Thyroid gland (tissue), 4 donors: ENCODE data around the gene GAS2. TPM values are rescaled to one million over a fixed set of nuclear protein-coding genes. Genes with fewer than 3 reads are reported as not detected.

Source experiments
- DNase-seq, 2 donors: peaks; one replicate each; pipeline ENCODE4 v3.0.0-alpha.2; 2019
- H3K27ac ChIP-seq, 3 donors: fragments of 200-600 bp; sonication (generic); 1 replicate in 2 of 3; 2 replicates in 1 of 3; pipeline ENCODE4 v1.5.1; 2016 to 2019; ENCODE audit warnings: mild to moderate bottlenecking in 1 of 3, moderate library complexity in 1 of 3
- H3K27me3 ChIP-seq: fragments of 200-600 bp; sonication (generic); one replicate; pipeline ENCODE4 v1.5.1; 2019
- H3K36me3 ChIP-seq, 2 donors: fragments of 200-600 bp; sonication (generic); one replicate each; pipeline ENCODE4 v1.5.1; 2016 to 2019
- H3K4me1 ChIP-seq, 2 donors: fragments of 200-600 bp; sonication (generic); one replicate each; pipeline ENCODE4 v1.5.1; 2017 to 2019
- H3K4me3 ChIP-seq, 3 donors: fragments of 200-600 bp; sonication (generic); replicated peaks in 1 of 3; 1 replicate in 2 of 3; 2 replicates in 1 of 3; pipeline ENCODE4 v1.5.1; 2016; ENCODE audit warnings: mild to moderate bottlenecking in 1 of 3
- H3K9me3 ChIP-seq: fragments of 200-600 bp; sonication (generic); one replicate; pipeline ENCODE4 v1.5.1; 2017
- POLR2A ChIP-seq, 2 donors: fragments of 450-650 bp; IDR thresholded peaks; one replicate each; pipeline ENCODE4 v1.6.1; 2017; ENCODE audit warnings: antibody characterized with exemption in 2 of 2, mild to moderate bottlenecking in 2 of 2, moderate library complexity in 1 of 2
- WGBS, 2 donors: methylation state at CpG; one replicate each; pipeline ENCODE4 v1.1.5; 2017; 5-methylcytosine and 5-hydroxymethylcytosine counted together
- intact Hi-C: fragments of 100-400 bp; cut with DNase I; formaldehyde crosslinking; loops from one replicate; pipeline ENCODE4 v1.15.1; 2023
- total RNA-seq, 4 donors: library from RNA; depleted of rRNA; stranded (reverse); fragments of >200 nt; gene quantifications; one replicate each; pipeline ENCODE4 v1.2.3, GENCODE V29; 2016
- TF ChIP-seq, protein P1 (sequence below), 6 experiments: fragments of 200-600 bp in 3 of 6; fragments of 450-650 bp in 3 of 6; sonication (generic) in 3 of 6; IDR thresholded peaks; one replicate each; pipeline ENCODE4 v1.5.1; 2016 to 2019; ENCODE audit warnings: antibody characterized with exemption in 6 of 6, mild to moderate bottlenecking in 2 of 6, inconsistent platforms in 1 of 6, moderate library complexity in 1 of 6

GAS2 gene
- total RNA-seq, 4 donors from 2014 or later, result 2.3 to 10.2 (median 4.9) TPM; not detected in 1

DNA sequence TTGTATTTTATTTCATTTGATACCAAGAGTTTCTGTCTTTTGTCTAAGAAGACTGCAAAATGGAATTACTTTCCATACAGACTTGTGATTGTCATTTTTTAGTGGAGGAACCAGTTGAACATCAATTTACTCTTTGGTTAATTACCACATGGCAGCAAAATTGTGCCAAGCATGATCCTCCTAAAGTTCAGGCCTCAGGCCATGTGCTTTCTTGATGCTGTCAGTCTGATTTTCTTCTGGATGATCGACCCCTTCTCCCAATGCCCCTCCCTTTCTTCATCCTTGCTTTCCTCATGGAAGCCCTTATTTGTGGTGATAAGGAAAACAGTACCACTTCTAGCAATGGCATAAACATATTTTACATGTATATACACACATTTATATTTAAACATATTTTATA lies 87.0 kb downstream of the GAS2 start:
- DNase-seq, result no peak
- no peak overlapping the region for H3K27ac ChIP-seq
- WGBS, 2 donors, result 70 to 82% methylated on average over 1 of the region's 1 CpG
- H3K9me3 ChIP-seq, result no peaks in the 10 kb centered on the region
- H3K36me3 ChIP-seq, result no peaks in the 10 kb centered on the region
- H3K4me3 ChIP-seq, result no peak overlapping the region
- TF ChIP-seq, protein P1, sequence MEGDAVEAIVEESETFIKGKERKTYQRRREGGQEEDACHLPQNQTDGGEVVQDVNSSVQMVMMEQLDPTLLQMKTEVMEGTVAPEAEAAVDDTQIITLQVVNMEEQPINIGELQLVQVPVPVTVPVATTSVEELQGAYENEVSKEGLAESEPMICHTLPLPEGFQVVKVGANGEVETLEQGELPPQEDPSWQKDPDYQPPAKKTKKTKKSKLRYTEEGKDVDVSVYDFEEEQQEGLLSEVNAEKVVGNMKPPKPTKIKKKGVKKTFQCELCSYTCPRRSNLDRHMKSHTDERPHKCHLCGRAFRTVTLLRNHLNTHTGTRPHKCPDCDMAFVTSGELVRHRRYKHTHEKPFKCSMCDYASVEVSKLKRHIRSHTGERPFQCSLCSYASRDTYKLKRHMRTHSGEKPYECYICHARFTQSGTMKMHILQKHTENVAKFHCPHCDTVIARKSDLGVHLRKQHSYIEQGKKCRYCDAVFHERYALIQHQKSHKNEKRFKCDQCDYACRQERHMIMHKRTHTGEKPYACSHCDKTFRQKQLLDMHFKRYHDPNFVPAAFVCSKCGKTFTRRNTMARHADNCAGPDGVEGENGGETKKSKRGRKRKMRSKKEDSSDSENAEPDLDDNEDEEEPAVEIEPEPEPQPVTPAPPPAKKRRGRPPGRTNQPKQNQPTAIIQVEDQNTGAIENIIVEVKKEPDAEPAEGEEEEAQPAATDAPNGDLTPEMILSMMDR (IDR thresholded peaks at IDR 0.05), result no peak
- no peak for TF ChIP-seq POLR2A (IDR thresholded peaks at IDR 0.05)
- no peaks in the 10 kb centered on the region for H3K27me3 ChIP-seq
- H3K4me1 ChIP-seq, result peaks cover 0 to 3% of the 10 kb centered on the region in 2 donors
- intact Hi-C loops, result no loop called here

GRCh38 chr11:22761066-22761465 lies 94.7 kb downstream of the GAS2 start:
- Histone ChIP-seq H3K4me3 (no peak overlapping the region), H3K27ac (no peak overlapping the region), H3K27me3 (no peaks in the 10 kb centered on the region), H3K36me3 (no peaks in the 10 kb centered on the region), H3K4me1 (no peaks in the 10 kb centered on the region), H3K9me3 (no peaks in the 10 kb centered on the region)
- TF ChIP-seq POLR2A (IDR thresholded peaks at IDR 0.05), result no peak
- TF ChIP-seq, protein P1 (IDR thresholded peaks at IDR 0.05), result no peak
- DNase-seq, result no peak
- intact Hi-C loops, result no loop called here
- WGBS, 2 donors, result 79 to 85% methylated on average over 1 of the region's 1 CpG

DNA sequence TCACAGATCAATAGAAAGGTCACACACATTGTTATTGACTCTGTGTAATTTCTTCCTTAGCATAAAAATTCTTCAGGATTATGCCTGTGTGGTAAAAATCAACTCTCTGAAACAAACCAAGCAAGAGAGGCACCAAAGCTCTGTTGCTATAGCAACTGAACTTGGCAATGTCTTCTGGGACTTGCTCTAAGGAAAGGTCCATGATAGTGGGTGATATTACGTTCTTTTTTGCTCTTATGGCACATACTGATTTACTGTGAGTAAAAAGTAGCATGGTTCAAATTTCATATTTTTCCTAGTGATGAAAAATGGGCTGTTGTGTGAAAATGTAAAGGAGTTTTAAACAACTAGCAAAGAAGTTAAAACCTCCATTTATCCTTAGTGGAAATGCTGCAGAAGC lies 96.8 kb downstream of the GAS2 start:
- no peak overlapping the region for H3K27ac ChIP-seq
- H3K9me3 ChIP-seq, result no peaks in the 10 kb centered on the region
- H3K27me3 ChIP-seq, result no peaks in the 10 kb centered on the region
- H3K36me3 ChIP-seq, result no peaks in the 10 kb centered on the region
- no peak for TF ChIP-seq POLR2A (IDR thresholded peaks at IDR 0.05)
- TF ChIP-seq, protein P1 (IDR thresholded peaks at IDR 0.05), result no peak
- 79 to 81% methylated on average over 1 of the region's 1 CpG for WGBS, 2 donors
- intact Hi-C loops, result no loop called here
- no peak for DNase-seq
- H3K4me1 ChIP-seq, result no peaks in the 10 kb centered on the region
- no peak overlapping the region for H3K4me3 ChIP-seq

- no peaks in the 10 kb centered on the region for H3K4me1 ChIP-seq
- 92 to 93% methylated on average over 2 of the region's 2 CpGs for WGBS, 2 donors
- no peak overlapping the region for H3K4me3 ChIP-seq
- intact Hi-C loops, result no loop called here
- H3K27ac ChIP-seq, result no peak overlapping the region
- no peak for DNase-seq
- no peaks in the 10 kb centered on the region for H3K36me3 ChIP-seq
- H3K27me3 ChIP-seq, result no peaks in the 10 kb centered on the region
- no peak for TF ChIP-seq POLR2A (IDR thresholded peaks at IDR 0.05)
- TF ChIP-seq, protein P1 (IDR thresholded peaks at IDR 0.05), result no peak
- H3K9me3 ChIP-seq, result no peaks in the 10 kb centered on the region
Measured at GRCh38 chr11:22764735-22765134, 98.3 kb downstream of the GAS2 start.

- WGBS, 2 donors, result 71 to 79% methylated on average over 1 of the region's 1 CpG
- H3K27ac ChIP-seq, result no peak overlapping the region
- no peak overlapping the region for H3K4me3 ChIP-seq
- H3K36me3 ChIP-seq, result no peaks in the 10 kb centered on the region
- H3K27me3 ChIP-seq, result no peaks in the 10 kb centered on the region
- no peaks in the 10 kb centered on the region for H3K4me1 ChIP-seq
- intact Hi-C loops, result no loop called here
- DNase-seq, result no peak
- H3K9me3 ChIP-seq, result no peaks in the 10 kb centered on the region
- no peak for TF ChIP-seq POLR2A (IDR thresholded peaks at IDR 0.05)
- TF ChIP-seq, protein P1 (IDR thresholded peaks at IDR 0.05), result no peak
Measured at GRCh38 chr11:22768281-22768680, 101.9 kb downstream of the GAS2 start.
